Hematopoietic multipotent progenitor cell treated with erythropoietin and hydrocortisone succinate and interleukin-3 and kit ligand, for 6 days (in vitro differentiated cells): Measurements from ENCODE around the gene LSM12.
"Not testable (repeated sequence)": the region's sequence is repeated elsewhere in the genome, so short reads cannot be mapped to it uniquely, and the experiment has no call there.

Experiments used
- DNase-seq: peaks from one replicate; pipeline ENCODE4 v3.0.0-alpha.2; 2015

Gene LSM12

GRCh38 chr17:44006598-44007345, 59.7 kb downstream of the LSM12 start:
- DNase-seq, result peak; percentile 98

- peak; percentile 30 for DNase-seq
These were observed 60.2 kb downstream of the LSM12 start for GRCh38 chr17:44006272-44006597.

- DNase-seq, result peak; percentile 49
These were observed 60.8 kb downstream of the LSM12 start for GRCh38 chr17:44005527-44006271.

GRCh38 chr17:44004761-44005526, 61.5 kb downstream of the LSM12 start:
- DNase-seq, result peak; percentile 27

- DNase-seq, result peak; percentile 51
These were observed 62.3 kb downstream of the LSM12 start, which contains the start of gene NAGS for GRCh38 chr17:44004077-44004760. Gene NAGS (plus strand): TSS chr17:44004622. CDS start chr17:44004664, 42 bp downstream.

GRCh38 chr17:44002141-44002848, 64.2 kb downstream of the LSM12 start:
- DNase-seq, result no peak

- DNase-seq, result no peak
These were observed 65.0 kb downstream of the LSM12 start for GRCh38 chr17:44001461-44001920.

GRCh38 chr17:44000871-44001460, 65.5 kb downstream of the LSM12 start:
- DNase-seq, result no peak

- peak; percentile 97 for DNase-seq
These were observed 66.2 kb downstream of the LSM12 start for GRCh38 chr17:44000141-44000860.

GRCh38 chr17:43999024-43999423, 67.4 kb downstream of the LSM12 start:
- no peak for DNase-seq

- no peak for DNase-seq
These were observed 67.9 kb downstream of the LSM12 start for GRCh38 chr17:43998552-43998951.

GRCh38 chr17:43997180-43997579, 69.3 kb downstream of the LSM12 start:
- DNase-seq, result not testable (repeated sequence)

- DNase-seq, result no peak
These were observed 71.4 kb downstream of the LSM12 start for GRCh38 chr17:43995150-43995471.

- peak; percentile 78 for DNase-seq
These were observed 72.0 kb downstream of the LSM12 start for GRCh38 chr17:43994272-43995149.

GRCh38 chr17:43992641-43993040, 73.8 kb downstream of the LSM12 start:
- DNase-seq, result no peak

GRCh38 chr17:43988301-43988700, 78.2 kb downstream of the LSM12 start:
- DNase-seq, result no peak

GRCh38 chr17:43987131-43988021, 79.1 kb downstream of the LSM12 start:
- DNase-seq, result no peak

GRCh38 chr17:43986225-43986981, 80.1 kb downstream of the LSM12 start:
- no peak for DNase-seq
